ENCODE measurements around the gene MAGEA4. TPM values are rescaled to one million over a fixed set of nuclear protein-coding genes. Genes with fewer than 3 reads are reported as not detected.

The MAGEA4 gene
- total RNA-seq, 1 donor from 2014 or later, result not detected

Small RNA genes within 50 kb of the gene (microRNA-seq; reads per million reads assigned to microRNA genes)
- 335 reads per million, percentile 76 among the genes with 10 or more reads in this experiment for gene MIR224 (ENCODE audit: borderline microRNAs expressed)
- 439 reads per million, percentile 79 among the genes with 10 or more reads in this experiment for gene MIR452 (ENCODE audit: borderline microRNAs expressed)

Other genes starting within 250 kb of the MAGEA4 start
- gene PRRG3, start 217.4 kb upstream of the MAGEA4 start, total RNA-seq, result 1.4 TPM
- not detected for gene FATE1, start 196.9 kb upstream of the MAGEA4 start, total RNA-seq
- not detected for gene CNGA2, start 178.1 kb upstream of the MAGEA4 start, total RNA-seq
- 45.3 TPM for gene GABRE, start 61.8 kb downstream of the MAGEA4 start, total RNA-seq
- not detected for gene MAGEA10, start 225.7 kb downstream of the MAGEA4 start, total RNA-seq

Measured in upper lobe of right lung (tissue), 1 donor.